Erythroblast (primary cell): ENCODE data around the gene PPFIBP1.
A peak's percentile ranks its signal among the peaks of the same experiment; 100 is the strongest.
"Not testable (repeated sequence)": the region's sequence is repeated elsewhere in the genome, so short reads cannot be mapped to it uniquely, and the experiment has no call there.

ENCODE experiments used
- DNase-seq, 2 experiments: peaks; one replicate each; lab custom pipeline; 2025; lab: John Stamatoyannopoulos, UW
- GATA1 ChIP-seq: IDR thresholded peaks from 2 replicates; pipeline ENCODE4 v1.6.1; 2011; ENCODE audit warnings: low read depth, mild to moderate bottlenecking, control low read depth, low read length, moderate library complexity
- POLR2A ChIP-seq: IDR thresholded peaks from 2 replicates; pipeline ENCODE4 v1.6.1; 2011; ENCODE audit warnings: mild to moderate bottlenecking, low read length

The PPFIBP1 gene

GRCh38 chr12:27707216-27707615, 183.2 kb downstream of the PPFIBP1 start:
- TF ChIP-seq POLR2A (no peak), GATA1 (no peak)
- DNase-seq = no peak

- no peak for DNase-seq
- TF ChIP-seq GATA1 (no peak), POLR2A (no peak)
Observed at GRCh38 chr12:27709212-27709931, 185.4 kb downstream of the PPFIBP1 start.

GRCh38 chr12:27709932-27710591, 186.1 kb downstream of the PPFIBP1 start:
- DNase-seq = peak in 1 of 2 experiments; percentile 64
- TF ChIP-seq POLR2A (no peak), GATA1 (no peak)

GRCh38 chr12:27710592-27711316, 186.7 kb downstream of the PPFIBP1 start, which contains the start of gene MRPS35:
Gene MRPS35, plus strand, starts transcription at chr12:27710832. Its CDS starts 12 bp downstream, at chr12:27710844.
- TF ChIP-seq POLR2A (peak; percentile 88), GATA1 (no peak)
- peak; percentile 92 to 93 for DNase-seq

GRCh38 chr12:27711317-27711682, 187.3 kb downstream of the PPFIBP1 start:
- TF ChIP-seq GATA1 (no peak), POLR2A (no peak)
- peak; percentile 54 to 56 for DNase-seq

- TF ChIP-seq POLR2A (no peak), GATA1 (no peak)
- no peak for DNase-seq
Observed at GRCh38 chr12:27711967-27712366, 188.0 kb downstream of the PPFIBP1 start.

- TF ChIP-seq GATA1 = no peak
- no peak for TF ChIP-seq POLR2A
- DNase-seq = no peak
Observed at GRCh38 chr12:27723212-27723611, 199.2 kb downstream of the PPFIBP1 start.

- no peak for DNase-seq
- no peak for TF ChIP-seq GATA1
- TF ChIP-seq POLR2A = no peak
Observed at GRCh38 chr12:27730097-27730588, 206.1 kb downstream of the PPFIBP1 start.

GRCh38 chr12:27732281-27732680, 208.3 kb downstream of the PPFIBP1 start:
- TF ChIP-seq GATA1 (no peak), POLR2A (no peak)
- DNase-seq = peak; percentile 5 to 22

GRCh38 chr12:27733052-27733656, 209.1 kb downstream of the PPFIBP1 start:
- TF ChIP-seq POLR2A (no peak), GATA1 (no peak)
- peak; percentile 43 to 68 for DNase-seq

GRCh38 chr12:27733791-27734190, 209.8 kb downstream of the PPFIBP1 start:
- TF ChIP-seq GATA1 (no peak), POLR2A (no peak)
- no peak for DNase-seq

- DNase-seq = not testable (repeated sequence)
Observed at GRCh38 chr12:27734321-27734720, 210.3 kb downstream of the PPFIBP1 start.

GRCh38 chr12:27743601-27744000, 219.6 kb downstream of the PPFIBP1 start:
- TF ChIP-seq GATA1 = no peak
- TF ChIP-seq POLR2A = no peak
- DNase-seq = no peak
